Effector memory CD4-positive, alpha-beta T cell (primary cell): ENCODE results near the gene SYCP2L.
"Not testable (repeated sequence)": the region's sequence is repeated elsewhere in the genome, so short reads cannot be mapped to it uniquely, and the experiment has no call there.

Experiments
- DNase-seq, 3 donors: peaks; one replicate each; pipeline ENCODE4 v3.0.0-alpha.2; 2020
- H3K27ac ChIP-seq: 2 replicates; pipeline ENCODE4 v1.7.0; 2013; ENCODE audit warnings: mild to moderate bottlenecking, low read length, moderate library complexity; ENCODE audit not compliant: insufficient read depth, poor library complexity, severe bottlenecking
- H3K27me3 ChIP-seq: replicated peaks from 2 replicates; pipeline ENCODE4 v1.7.0; 2013; ENCODE audit warnings: mild to moderate bottlenecking, low read length; ENCODE audit not compliant: insufficient read depth, control insufficient read depth, poor library complexity, severe bottlenecking
- H3K36me3 ChIP-seq: 2 replicates; pipeline ENCODE4 v1.7.0; 2013; ENCODE audit warnings: mild to moderate bottlenecking, low read length, moderate library complexity; ENCODE audit not compliant: control insufficient read depth, insufficient read depth
- H3K4me1 ChIP-seq: 2 replicates; pipeline ENCODE4 v1.7.0; 2013; ENCODE audit warnings: low read length, mild to moderate bottlenecking; ENCODE audit not compliant: control insufficient read depth, insufficient read depth, poor library complexity, severe bottlenecking
- H3K4me3 ChIP-seq: 2 replicates; pipeline ENCODE4 v1.7.0; 2013; ENCODE audit warnings: low read length, low read depth, mild to moderate bottlenecking; ENCODE audit not compliant: insufficient read depth, poor library complexity, severe bottlenecking
- H3K9me3 ChIP-seq: 2 replicates; pipeline ENCODE4 v1.7.0; 2013; ENCODE audit warnings: mild to moderate bottlenecking, low read length, moderate library complexity; ENCODE audit not compliant: control insufficient read depth

The SYCP2L gene

DNA sequence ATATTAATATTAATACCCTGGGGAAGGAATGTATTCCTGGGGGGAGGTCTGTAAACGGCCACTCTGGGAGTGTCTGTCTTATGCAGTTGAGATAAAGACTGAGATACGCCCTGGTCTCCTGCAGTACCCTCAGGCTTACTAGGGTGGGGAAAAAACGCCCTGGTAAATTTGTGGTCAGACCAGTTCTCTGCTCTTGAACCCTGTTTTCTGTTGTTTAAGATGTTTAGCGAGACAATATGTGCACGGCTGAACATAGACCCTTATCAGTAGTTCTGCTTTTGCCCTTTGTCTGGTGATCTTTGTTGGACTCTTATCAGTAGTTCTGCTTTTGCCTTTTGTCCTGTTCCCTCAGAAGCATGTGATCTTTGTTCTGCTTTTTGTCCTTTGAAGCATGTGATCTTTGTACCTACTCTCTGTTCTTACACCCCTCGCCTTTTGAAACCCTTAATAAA lies 33.0 kb upstream of the SYCP2L start:
- not testable (repeated sequence) for DNase-seq, H3K36me3 ChIP-seq, H3K4me1 ChIP-seq, H3K27ac ChIP-seq, H3K27me3 ChIP-seq, H3K9me3 ChIP-seq, H3K4me3 ChIP-seq

DNA sequence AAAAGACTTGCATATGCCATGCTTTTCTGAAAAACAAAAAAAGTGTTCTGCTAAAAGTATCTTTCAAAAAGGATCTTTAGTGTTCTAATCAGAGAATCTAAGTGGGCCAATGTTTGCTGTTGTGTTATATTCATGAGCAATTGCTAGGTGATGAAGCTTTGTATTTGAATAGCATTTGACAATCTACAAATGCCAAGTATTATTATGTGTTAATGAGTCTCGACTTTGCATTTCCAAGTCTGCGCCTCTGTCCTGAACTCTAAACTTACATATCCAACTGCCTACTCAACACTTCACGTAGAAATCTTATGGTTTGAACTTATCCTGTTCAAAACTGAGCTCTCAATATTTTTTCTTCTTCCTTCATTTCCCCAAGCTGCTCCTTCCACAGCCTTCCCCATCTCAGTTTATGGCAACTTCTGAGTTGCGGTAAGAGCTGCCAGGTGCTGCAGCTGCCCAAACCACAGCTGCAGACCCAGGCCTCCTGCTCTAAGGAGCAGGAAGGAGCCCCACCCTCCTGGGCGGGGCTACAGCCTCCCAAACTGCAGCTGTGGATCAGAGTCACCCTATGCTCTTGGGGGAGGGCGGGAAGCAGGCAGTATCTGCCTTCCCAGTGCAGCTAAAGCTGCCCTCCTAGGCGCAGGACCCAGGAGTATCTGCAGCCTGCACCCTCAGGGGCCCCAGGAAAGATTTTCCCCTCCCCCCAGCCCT lies 31.8 kb upstream of the SYCP2L start:
- no peak for DNase-seq
- Histone ChIP-seq H3K27ac (no peak overlapping the region), H3K4me3 (no peak overlapping the region), H3K9me3 (no peaks in the 10 kb centered on the region), H3K36me3 (no peaks in the 10 kb centered on the region), H3K4me1 (no peaks in the 10 kb centered on the region), H3K27me3 (no peaks in the 10 kb centered on the region)

DNA sequence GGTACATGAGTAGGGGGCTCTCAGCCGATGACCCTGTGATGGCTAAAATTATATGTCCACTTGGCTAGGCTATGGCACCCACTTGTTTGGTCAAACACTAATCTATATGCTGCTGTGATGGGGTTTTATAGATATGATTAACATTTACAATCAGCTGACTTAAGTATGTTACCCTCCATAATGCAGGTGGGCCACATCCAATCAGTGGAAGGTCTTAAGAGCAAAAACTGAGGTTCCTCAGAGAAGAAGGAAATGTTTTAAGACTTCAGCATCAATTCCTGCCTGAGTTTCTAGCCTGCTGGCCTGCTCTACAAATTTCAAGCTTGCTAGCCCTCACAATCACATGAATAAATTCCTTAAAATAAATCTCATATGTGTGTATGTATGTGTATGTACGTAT lies 29.6 kb upstream of the SYCP2L start:
- H3K27ac ChIP-seq, result no peak overlapping the region
- H3K27me3 ChIP-seq, result no peaks in the 10 kb centered on the region
- no peaks in the 10 kb centered on the region for H3K36me3 ChIP-seq
- no peaks in the 10 kb centered on the region for H3K4me1 ChIP-seq
- H3K4me3 ChIP-seq, result no peak overlapping the region
- no peaks in the 10 kb centered on the region for H3K9me3 ChIP-seq
- DNase-seq, result no peak

DNA sequence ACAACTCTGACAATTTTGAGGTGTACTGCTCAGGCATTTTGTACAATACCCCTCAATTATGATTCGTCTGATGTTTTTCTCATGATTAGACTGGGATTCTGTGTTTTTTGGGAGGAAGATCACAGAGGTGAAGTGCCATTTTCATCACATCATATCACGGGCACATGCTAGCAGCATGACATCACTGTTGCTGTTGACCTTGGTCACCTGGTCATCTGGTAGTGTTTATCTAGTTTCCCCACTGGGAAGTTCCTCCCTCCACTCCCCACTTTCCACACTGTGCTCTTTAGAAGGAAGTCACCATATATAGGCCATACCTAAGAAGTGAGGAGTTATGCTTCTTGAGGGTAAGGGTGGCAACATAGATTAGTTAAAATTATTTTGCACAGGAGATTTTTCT lies 25.8 kb upstream of the SYCP2L start:
- DNase-seq, result no peak
- H3K27ac ChIP-seq, result no peak overlapping the region
- no peaks in the 10 kb centered on the region for H3K4me1 ChIP-seq
- H3K36me3 ChIP-seq, result no peaks in the 10 kb centered on the region
- H3K4me3 ChIP-seq, result no peak overlapping the region
- no peaks in the 10 kb centered on the region for H3K9me3 ChIP-seq
- H3K27me3 ChIP-seq, result no peaks in the 10 kb centered on the region

DNA sequence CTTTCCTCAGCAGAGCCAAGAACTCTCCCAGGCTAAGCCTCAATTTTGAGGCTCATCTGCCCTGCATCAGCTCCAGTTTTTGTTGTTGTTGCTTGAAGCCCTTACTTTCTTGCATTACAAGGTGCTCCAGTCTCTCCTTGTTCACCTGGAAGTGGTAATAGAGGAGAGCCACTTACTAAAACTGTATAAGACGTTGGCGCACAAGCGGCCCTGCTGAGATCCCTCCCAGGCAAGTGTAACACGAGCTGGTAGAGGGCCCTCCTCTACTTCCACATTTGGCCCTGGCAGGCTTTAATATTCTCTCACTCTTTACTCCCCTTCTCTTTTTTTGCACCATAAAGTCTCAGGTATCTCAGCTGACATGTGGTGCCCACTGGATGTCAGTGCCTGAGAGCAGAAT lies 24.5 kb upstream of the SYCP2L start:
- Histone ChIP-seq H3K27me3 (no peaks in the 10 kb centered on the region), H3K9me3 (no peaks in the 10 kb centered on the region), H3K4me1 (no peaks in the 10 kb centered on the region), H3K4me3 (no peak overlapping the region), H3K27ac (no peak overlapping the region), H3K36me3 (no peaks in the 10 kb centered on the region)
- no peak for DNase-seq

DNA sequence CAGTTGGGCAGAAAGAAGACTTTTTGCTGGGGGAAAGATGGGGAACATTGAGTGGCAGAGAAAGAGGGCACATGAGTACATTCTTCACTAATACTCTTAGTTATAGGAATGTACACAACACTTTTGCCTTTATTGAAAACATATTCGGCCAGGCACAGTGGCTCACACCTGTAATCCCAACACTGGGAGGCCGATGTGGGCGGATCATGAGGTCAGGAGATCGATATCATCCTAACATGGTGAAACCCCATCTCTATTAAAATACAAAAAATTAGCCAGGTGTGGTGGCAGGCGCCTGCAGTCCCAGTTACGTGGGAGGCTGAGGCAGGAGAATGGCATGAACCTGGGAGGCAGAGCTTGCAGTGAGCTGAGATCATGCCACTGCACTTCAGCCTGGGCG lies 23.8 kb upstream of the SYCP2L start:
- H3K36me3 ChIP-seq, H3K4me1 ChIP-seq, DNase-seq, H3K27me3 ChIP-seq, H3K27ac ChIP-seq, H3K9me3 ChIP-seq, H3K4me3 ChIP-seq: not testable (repeated sequence)

DNA sequence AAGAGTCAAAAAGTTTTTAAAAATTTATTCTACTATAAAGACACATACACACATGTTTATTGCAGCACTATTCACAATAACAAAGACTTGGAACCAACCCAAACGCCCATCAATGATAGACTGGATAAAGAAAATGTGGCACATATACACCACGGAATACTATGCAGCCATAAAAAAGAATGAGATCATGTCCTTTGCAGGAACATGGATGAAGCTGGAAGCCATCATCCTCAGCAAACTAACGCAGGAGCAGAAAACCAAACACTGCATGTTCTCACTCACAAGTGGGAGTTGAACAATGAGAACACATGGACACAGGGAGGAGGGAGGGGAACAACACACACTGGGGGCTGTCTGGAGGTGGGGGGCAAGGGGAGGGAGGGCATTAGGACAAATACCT lies 20.1 kb upstream of the SYCP2L start:
- H3K27me3 ChIP-seq, DNase-seq, H3K27ac ChIP-seq, H3K4me1 ChIP-seq, H3K36me3 ChIP-seq, H3K4me3 ChIP-seq, H3K9me3 ChIP-seq: not testable (repeated sequence)

DNA sequence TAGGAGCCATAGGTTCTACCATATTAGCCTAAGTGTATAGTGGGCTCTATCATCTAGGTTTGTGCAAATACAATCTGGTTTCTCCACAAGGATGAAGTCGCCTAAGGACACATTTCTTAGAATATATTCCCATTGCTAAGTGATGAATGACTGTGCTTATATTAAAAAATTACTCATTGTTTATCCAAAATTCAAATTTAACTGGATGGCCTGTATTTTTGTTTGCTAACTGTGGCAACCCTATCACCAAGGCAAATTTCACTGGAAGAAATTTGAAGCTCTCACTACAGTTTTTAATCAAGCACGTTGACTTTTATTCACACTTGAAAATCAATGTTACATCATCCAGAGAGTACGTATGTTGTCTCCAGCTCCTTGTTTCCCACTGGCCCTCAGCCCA lies 18.9 kb upstream of the SYCP2L start:
- Histone ChIP-seq H3K27me3 (no peaks in the 10 kb centered on the region), H3K36me3 (no peaks in the 10 kb centered on the region), H3K9me3 (no peaks in the 10 kb centered on the region), H3K4me1 (no peaks in the 10 kb centered on the region), H3K27ac (no peak overlapping the region), H3K4me3 (no peak overlapping the region)
- no peak for DNase-seq

DNA sequence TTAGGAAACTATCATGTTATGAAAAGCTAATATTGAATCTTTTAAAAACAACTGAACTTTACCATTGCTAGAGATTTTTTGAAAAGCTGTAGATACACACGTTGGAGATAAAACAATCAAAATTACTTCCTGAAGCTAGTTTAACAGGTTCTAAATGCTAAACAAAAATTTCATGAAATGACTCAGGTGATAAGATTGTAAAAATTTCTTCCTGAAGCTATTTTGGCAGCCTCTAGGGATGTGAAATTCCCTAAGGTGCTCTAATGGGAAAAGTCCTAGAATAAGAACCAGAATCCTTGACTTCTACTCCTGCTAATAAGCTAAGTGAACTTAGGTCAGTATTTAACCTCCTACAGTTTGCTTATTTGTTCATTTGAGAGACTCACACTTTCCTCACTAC lies 13.5 kb upstream of the SYCP2L start:
- Histone ChIP-seq H3K4me3 (no peak overlapping the region), H3K27me3 (no peaks in the 10 kb centered on the region), H3K9me3 (no peaks in the 10 kb centered on the region), H3K4me1 (no peaks in the 10 kb centered on the region), H3K36me3 (no peaks in the 10 kb centered on the region), H3K27ac (no peak overlapping the region)
- no peak for DNase-seq

DNA sequence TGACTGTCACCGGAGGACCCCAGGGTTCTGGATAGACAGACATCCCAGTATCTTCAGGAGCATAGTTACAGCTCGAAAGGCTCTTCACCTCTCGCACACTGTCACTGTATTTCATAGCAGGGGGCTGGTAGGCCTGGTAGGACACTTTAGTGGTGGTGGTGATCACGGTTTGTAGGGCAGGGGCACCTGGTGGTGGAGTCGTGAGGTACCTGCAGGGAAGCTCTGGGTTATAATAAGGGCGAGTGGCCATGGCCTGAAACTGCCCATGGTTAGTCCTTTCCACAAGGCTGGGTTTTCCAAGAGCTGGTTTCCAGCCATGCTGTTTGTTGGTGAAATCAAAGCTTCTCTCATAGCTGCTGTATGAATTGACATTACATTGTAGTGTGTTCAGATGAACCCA lies 12.6 kb upstream of the SYCP2L start:
- Histone ChIP-seq H3K27me3 (no peaks in the 10 kb centered on the region), H3K4me3 (no peak overlapping the region), H3K9me3 (no peaks in the 10 kb centered on the region), H3K36me3 (no peaks in the 10 kb centered on the region), H3K27ac (no peak overlapping the region), H3K4me1 (no peaks in the 10 kb centered on the region)
- DNase-seq, result no peak
